GM12872 (cell line): ENCODE results near the gene EML5.

Experiments
- CTCF ChIP-seq: IDR thresholded peaks from 3 replicates; pipeline ENCODE4 v1.5.1; 2011; ENCODE audit warnings: low read depth, mild to moderate bottlenecking, low read length, moderate library complexity; ENCODE audit not compliant: insufficient read depth

EML5 gene

GRCh38 chr14:88631091-88631490 is 161.7 kb downstream of the EML5 start:
- TF ChIP-seq CTCF: no peak

GRCh38 chr14:88630565-88630964 is 162.2 kb downstream of the EML5 start:
- no peak for TF ChIP-seq CTCF

- no peak for TF ChIP-seq CTCF
These were observed 164.3 kb downstream of the EML5 start for GRCh38 chr14:88628462-88628861.

- no peak for TF ChIP-seq CTCF
These were observed 164.7 kb downstream of the EML5 start for GRCh38 chr14:88628033-88628432.

- no peak for TF ChIP-seq CTCF
These were observed 167.1 kb downstream of the EML5 start for GRCh38 chr14:88625671-88626070.

GRCh38 chr14:88621100-88621499 is 171.7 kb downstream of the EML5 start:
- TF ChIP-seq CTCF: no peak

- TF ChIP-seq CTCF: no peak
These were observed 174.3 kb downstream of the EML5 start for GRCh38 chr14:88618476-88618875.

- TF ChIP-seq CTCF: no peak
These were observed 175.3 kb downstream of the EML5 start for GRCh38 chr14:88617479-88617878.
